Fibroblast of villous mesenchyme (primary cell): ENCODE results near the gene HIF1A. TPM values are rescaled to one million over a fixed set of nuclear protein-coding genes. Genes with fewer than 3 reads are reported as not detected.

Source experiments
- DNase-seq: peaks from one replicate; pipeline ENCODE4 v3.0.0-alpha.2; 2010; ENCODE audit warnings: low read depth
- H3K4me3 ChIP-seq: 2 replicates; pipeline ENCODE4 v1.5.1; 2011; ENCODE audit warnings: low read depth, mild to moderate bottlenecking, low read length
- total RNA-seq: library from RNA; depleted of rRNA; stranded (reverse); fragments of >200 nt; gene quantifications from 2 replicates; pipeline ENCODE4 v1.2.3, GENCODE V29; 2012
- TF ChIP-seq, protein P1 (sequence below): IDR thresholded peaks from 2 replicates; pipeline ENCODE4 v1.5.1; 2012; ENCODE audit warnings: low read depth, mild to moderate bottlenecking, low read length; ENCODE audit not compliant: insufficient read depth

Gene HIF1A
- total RNA-seq, 1 donor: 671 TPM

DNA sequence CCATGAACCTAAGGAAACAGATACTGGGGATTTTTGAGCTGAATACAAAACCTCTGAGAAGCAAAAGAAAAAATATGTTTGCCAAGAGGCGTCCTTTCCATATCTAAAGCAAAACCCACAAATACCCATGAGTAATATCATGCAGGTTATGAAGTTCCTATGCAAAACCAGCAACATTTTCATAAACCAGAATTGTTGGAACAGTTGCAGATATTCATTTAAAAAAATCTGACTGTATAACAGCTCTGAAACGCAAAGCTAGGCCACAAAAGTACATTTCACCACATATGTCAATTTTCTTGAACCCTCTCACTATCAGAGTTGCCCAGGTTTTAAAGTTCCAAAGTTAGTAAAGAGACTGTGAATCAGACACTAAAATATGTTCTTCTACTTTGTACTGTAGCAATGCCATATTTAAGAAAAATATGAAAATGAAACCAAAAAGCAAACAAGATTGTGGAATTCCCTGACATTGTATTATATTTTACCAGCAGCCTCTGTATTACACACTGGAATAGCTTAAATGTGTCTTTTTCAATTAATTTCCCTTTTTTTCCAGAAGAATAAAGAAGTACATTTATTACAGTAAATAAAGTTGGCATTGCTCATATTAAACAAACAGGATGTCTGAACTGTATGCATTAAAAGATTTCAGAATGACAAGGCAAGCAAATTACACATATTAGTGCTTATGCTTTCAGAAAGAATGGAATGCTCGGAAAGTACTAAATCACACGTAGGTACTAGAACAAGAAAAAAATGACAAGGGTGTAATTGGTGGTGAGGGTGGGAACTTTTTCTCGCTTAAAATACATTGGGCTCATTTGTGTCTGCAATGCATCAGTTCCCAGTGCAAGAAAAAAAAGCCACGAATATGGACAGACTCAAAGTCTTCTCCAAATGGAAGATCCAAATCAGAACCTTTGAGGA is 33.6 kb upstream of the HIF1A start:
- H3K4me3 ChIP-seq: no peak overlapping the region
- TF ChIP-seq, protein P1, sequence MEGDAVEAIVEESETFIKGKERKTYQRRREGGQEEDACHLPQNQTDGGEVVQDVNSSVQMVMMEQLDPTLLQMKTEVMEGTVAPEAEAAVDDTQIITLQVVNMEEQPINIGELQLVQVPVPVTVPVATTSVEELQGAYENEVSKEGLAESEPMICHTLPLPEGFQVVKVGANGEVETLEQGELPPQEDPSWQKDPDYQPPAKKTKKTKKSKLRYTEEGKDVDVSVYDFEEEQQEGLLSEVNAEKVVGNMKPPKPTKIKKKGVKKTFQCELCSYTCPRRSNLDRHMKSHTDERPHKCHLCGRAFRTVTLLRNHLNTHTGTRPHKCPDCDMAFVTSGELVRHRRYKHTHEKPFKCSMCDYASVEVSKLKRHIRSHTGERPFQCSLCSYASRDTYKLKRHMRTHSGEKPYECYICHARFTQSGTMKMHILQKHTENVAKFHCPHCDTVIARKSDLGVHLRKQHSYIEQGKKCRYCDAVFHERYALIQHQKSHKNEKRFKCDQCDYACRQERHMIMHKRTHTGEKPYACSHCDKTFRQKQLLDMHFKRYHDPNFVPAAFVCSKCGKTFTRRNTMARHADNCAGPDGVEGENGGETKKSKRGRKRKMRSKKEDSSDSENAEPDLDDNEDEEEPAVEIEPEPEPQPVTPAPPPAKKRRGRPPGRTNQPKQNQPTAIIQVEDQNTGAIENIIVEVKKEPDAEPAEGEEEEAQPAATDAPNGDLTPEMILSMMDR: no peak
- peak; percentile 64 for DNase-seq

DNA sequence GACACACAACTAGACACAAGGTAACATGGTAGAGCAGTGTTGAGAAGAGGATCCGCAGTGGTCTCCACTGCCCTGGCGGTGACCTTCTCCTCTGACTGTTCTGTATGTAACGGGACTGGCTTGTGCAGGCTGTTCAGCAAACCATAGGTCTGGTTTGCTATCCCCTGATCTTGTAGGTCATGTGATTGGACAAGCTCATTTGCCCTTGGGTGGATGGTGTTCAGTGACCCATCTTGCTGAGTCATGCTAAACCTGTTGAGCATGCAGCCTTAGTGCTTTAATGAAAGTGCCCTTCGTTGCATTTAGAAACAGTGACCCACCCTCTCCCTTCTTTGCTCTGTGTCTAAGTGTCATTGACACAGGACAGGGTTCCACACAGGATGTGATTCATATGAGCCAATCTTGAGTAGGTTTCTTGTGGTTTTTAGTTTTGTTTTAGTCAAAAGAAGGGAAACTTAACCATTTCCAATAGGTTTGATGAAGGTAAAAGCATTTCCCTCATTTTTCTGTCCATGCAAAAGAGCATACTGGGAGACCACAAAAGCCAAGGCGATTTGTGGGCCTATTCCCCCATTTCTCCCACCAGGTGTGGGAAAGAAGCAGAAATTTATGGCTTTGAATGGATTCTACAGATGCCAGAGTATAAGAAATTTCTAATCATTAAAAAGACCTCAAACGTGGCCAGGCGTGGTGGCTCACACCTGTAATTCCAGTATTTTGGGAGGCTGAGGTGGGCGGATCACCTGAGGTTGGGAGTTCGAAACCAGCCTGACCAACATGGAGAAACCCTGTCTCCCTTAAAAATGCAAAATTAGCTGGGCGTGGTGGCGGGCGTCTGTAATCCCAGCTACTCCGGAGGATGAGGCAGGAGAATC is 32.6 kb upstream of the HIF1A start:
- no peak overlapping the region for H3K4me3 ChIP-seq
- DNase-seq: peak; percentile 76
- TF ChIP-seq, protein P1: no peak

DNA sequence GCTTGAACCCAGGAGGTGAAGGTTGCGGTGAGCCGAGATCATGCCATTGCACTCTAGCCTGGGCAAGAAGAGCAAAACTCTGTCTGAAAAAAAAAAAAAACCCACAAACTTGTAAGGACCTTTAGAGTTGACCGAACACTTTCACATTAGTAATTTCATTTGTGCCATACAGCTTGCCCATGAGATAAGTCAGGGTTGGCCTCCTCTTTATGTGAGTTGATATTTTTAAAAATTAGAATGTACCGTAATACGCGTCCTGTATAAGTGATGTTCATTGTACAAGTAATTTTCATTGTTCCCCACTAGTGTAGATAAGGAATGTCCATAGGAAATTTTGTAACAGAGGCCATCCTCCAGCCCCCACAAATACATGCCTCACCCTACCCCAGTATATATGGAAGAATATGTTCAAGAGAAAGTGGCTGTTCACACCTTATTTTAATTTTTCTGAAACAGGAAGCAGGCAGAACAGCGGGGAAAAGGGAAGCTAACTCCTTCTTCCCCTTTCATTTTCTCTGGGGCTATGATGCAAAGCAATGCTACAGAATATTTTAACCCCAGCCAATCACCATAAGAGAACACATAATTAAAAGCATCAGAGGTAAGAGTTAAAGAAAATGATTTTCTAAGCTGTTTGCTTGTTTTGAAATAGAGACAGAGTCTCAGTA is 31.9 kb upstream of the HIF1A start:
- TF ChIP-seq, protein P1: no peak
- no peak overlapping the region for H3K4me3 ChIP-seq
- no peak for DNase-seq

DNA sequence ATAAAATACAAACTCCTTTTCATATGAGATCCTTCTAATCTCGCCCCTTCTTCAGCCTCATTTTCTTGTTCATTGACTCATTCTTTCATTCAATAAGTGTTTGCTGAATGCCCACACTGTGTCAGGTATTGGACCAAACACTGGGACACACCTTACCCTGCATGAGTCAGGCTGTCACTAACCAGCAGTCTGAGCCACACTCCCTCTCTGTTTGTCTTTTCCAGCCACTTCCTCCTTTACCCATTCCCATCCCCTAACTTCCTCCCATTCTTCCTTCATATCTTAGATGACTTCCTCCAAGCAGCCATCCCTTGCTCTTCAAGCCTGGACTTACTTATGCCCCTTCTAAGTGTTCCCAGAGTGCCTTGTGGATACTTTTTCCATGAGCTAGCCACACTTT is 27.0 kb upstream of the HIF1A start:
- TF ChIP-seq, protein P1: no peak
- H3K4me3 ChIP-seq: no peak overlapping the region
- no peak for DNase-seq

DNA sequence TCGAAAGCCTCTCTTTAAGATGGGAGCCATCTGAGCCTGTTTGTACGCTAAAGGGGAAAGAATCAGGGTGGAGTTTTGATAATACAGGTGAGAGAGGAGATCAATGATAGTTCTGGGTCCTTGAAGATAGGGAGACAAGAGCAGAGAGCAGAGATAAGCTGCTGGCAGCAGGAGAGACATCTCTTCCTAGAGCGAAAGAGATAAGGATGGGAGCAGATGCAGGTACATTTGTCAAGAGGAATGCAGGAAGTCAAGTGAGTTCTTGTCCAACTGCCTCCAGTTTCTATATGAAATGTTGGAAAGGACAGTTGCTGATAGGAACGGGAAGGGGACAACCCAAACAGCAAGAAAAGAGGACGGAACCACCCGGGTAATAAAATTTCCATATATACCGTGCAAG is 24.7 kb upstream of the HIF1A start:
- no peak overlapping the region for H3K4me3 ChIP-seq
- TF ChIP-seq, protein P1: no peak
- DNase-seq: no peak

DNA sequence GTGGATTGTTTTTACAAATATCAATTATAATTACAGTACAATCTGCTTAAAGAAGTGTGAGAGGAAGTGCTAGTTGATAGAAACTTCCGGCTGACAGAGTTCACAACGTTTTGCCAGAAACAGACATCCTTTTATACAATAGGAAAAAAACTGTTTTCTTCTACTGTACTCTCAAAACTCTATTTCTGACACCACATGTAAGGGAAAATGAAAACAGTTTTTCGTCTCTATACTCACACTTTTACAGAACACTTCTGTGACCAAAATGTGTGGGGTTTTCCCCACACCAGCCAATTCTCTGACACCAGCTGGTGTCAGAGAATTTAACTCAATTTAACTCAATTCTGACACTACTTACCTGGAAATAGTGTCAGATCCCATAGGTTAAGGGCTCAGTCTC is 24.2 kb upstream of the HIF1A start:
- TF ChIP-seq, protein P1: no peak
- no peak for DNase-seq
- no peak overlapping the region for H3K4me3 ChIP-seq
